22Rv1 (cell line): Measurements from ENCODE around the gene PRPSAP1.

Source experiments
- H3K27ac ChIP-seq: fragments of 450-650 bp; 2 replicates; pipeline ENCODE4 v1.5.1; 2017
- ZFX ChIP-seq: fragments of 450-650 bp; IDR thresholded peaks from 2 replicates; pipeline ENCODE4 v1.6.1; 2017; ENCODE audit warnings: antibody characterized with exemption, borderline replicate concordance
- TF ChIP-seq, protein P1 (sequence below): fragments of 450-650 bp; IDR thresholded peaks from 2 replicates; pipeline ENCODE4 v1.5.1; 2017; ENCODE audit warnings: mild to moderate bottlenecking

Gene PRPSAP1

DNA sequence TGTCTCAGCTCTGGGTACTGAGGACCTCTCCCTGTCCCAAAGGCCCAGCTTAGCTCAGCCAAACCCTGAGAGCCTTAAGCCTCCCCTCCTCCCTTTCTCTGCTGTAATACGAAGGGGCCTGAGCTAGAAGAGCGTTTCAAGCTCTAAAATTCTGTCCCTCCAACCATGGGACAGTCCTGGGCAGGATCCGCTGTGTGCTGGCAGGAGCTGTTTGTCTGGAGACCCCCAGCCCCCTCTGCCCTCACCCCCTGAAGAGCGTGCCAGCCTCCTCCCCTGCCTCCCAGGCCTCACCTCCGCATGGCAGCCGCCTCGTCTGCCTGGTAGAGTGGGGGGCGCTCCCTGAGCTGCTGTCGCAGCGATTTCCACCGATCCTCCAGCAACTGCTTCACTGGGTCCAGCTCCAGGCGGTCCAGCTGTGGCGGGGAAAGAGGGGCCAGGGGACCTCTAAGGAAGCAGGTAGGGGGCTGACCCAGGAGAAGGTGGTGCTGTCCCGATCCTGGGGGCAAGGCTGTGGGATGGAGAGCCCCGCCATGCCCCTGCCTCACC lies 73.9 kb downstream of the PRPSAP1 start:
- no peak overlapping the region for H3K27ac ChIP-seq
- TF ChIP-seq ZFX, result no peak
- TF ChIP-seq, protein P1, sequence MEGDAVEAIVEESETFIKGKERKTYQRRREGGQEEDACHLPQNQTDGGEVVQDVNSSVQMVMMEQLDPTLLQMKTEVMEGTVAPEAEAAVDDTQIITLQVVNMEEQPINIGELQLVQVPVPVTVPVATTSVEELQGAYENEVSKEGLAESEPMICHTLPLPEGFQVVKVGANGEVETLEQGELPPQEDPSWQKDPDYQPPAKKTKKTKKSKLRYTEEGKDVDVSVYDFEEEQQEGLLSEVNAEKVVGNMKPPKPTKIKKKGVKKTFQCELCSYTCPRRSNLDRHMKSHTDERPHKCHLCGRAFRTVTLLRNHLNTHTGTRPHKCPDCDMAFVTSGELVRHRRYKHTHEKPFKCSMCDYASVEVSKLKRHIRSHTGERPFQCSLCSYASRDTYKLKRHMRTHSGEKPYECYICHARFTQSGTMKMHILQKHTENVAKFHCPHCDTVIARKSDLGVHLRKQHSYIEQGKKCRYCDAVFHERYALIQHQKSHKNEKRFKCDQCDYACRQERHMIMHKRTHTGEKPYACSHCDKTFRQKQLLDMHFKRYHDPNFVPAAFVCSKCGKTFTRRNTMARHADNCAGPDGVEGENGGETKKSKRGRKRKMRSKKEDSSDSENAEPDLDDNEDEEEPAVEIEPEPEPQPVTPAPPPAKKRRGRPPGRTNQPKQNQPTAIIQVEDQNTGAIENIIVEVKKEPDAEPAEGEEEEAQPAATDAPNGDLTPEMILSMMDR, result peak; percentile 66

DNA sequence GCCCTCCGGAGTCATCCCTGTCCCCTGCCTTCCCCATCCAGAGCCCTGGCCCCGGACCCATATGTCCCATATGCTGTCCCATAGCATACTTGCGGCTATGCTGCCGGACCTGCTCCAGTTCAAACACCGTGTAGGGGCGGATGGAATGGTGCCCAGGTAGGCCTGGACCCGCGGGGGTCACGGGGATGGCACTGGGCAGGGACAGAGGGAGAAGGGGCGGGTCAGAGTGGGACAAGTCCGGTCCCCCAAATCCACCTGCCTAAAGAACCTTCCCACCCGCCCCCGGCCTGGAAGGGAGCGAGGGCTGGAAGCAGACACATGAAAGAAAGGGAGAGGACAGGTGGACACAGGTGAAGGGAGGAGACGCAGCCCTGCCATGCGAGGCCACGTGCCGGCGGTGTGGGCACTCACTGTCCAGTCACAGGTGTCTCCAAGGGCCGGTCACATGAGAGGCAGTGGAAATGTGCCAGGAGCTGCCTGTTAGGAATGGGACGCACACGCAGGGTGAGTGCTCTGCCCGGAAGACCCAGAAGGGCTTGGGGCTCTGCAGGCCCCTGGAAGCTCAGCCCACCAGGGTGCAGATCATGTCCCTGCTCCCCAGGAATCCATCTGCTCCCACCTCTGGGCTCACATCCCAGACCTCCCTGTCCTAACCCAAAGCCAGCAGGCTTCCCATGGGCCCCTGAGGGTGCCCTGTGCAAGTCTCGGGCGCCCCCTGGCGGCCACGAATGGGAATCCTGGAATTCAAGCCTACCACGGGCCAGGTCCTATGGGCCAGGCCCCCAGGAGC lies 74.6 kb downstream of the PRPSAP1 start:
- TF ChIP-seq ZFX, result no peak
- TF ChIP-seq, protein P1, result peak; percentile 97
- no peak overlapping the region for H3K27ac ChIP-seq

- H3K27ac ChIP-seq, result no peak overlapping the region
Observed at GRCh38 chr17:76278268-76278908, 75.3 kb downstream of the PRPSAP1 start.

DNA sequence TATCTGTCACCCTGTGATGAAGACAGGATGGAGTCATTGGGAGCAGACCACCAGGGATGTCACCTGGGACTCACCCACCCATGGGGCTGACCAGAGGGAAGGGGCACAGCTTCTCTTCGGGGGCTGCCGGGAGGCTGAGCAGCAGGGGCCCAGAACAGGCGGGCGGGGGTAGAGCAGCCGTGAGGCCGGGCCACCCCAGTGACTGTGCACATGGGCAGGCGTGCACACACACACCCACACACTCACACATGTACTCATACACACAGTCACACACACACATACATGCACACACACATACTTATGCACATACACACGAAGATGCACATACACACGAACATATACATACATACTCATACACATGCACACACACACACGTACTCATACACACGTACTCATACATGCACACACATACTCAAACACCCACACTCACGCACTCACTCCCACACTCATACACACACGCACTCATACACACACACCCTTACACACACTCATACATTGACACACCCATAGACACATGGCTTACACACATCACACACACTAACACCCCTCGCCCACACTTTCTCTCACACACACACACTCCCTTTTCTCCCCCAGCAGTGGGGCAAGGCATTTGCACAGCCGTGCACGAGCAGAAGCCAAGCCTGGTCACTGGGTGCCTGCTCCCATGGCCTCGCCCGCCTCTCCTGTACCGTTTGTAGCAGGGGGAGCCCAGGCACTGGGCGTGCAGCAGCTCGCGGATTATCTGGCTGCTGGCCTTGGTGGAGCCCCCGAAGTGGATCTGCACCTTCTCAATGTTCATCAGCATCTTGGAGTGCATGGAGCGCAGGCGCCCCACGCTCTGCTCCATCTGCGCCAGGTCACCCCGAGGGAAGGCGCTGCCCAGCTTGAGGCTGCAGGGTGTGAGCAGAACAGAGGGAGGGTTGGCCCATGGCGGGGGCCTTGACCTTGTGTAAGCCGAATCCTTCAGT lies 76.1 kb downstream of the PRPSAP1 start:
- no peak overlapping the region for H3K27ac ChIP-seq

More at GRCh38 chr17:76278268-76278908, 75.3 kb downstream of the PRPSAP1 start:
- no peak for TF ChIP-seq ZFX
- TF ChIP-seq, protein P1, result no peak

GRCh38 chr17:76276461-76277299 lies 77.0 kb downstream of the PRPSAP1 start:
- TF ChIP-seq ZFX, result no peak
- TF ChIP-seq, protein P1, result no peak
- H3K27ac ChIP-seq, result no peak overlapping the region

More for the DNA sequence above, 76.1 kb downstream of the PRPSAP1 start:
- TF ChIP-seq ZFX, result no peak
- TF ChIP-seq, protein P1, result no peak

GRCh38 chr17:76276069-76276431 lies 77.7 kb downstream of the PRPSAP1 start:
- TF ChIP-seq, protein P1, result no peak
- TF ChIP-seq ZFX, result no peak
- H3K27ac ChIP-seq, result no peak overlapping the region
